ENCODE measurements around the gene RAF1.
"Not testable (repeated sequence)": the region's sequence is repeated elsewhere in the genome, so short reads cannot be mapped to it uniquely, and the experiment has no call there.

Gene RAF1

DNA sequence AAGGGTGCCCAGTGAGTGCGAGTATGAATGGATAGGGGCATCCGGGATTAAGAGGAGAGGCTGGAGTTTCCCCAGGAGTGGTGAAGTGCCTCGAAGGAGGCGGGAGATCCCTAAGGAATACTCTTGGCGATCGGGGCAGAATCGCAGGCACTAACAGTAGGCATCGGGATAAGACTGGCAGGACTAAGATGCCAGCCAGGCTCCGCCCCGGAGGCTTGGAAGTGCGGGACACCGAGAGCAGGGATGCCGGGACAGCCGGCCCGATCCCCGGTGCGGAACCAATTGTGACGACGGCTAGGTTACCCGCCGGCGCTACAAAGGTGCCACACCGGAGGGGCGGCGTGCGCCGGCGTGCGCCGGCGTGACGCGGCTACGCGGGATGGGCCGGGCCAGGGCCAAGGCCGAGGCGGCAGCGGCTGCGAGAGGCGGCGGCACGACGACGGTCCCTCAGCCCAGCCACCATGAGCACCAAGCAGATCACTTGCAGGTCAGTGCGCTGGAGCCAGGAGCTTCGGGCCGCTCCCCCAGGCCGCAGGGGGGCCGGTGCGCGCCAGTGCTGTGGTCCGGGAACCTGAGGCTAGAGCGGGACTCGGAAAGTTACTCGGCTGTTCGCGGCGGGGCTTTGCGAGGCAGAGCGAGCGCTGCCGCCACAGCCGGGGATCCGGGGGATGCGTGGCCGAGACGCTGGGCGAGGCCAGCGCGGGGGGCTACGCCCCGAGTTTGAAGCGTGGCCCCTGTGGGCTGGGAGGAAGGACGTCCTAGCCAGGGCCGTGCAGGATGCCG lies 107.0 kb downstream of the RAF1 start, which contains the start of gene MKRN2:
TSS of gene MKRN2 (plus strand) at position 398 of the 783 bp plus-strand sequence. CDS start at position 462, 64 bp downstream.
- DNase-seq = peak; percentile 60

DNA sequence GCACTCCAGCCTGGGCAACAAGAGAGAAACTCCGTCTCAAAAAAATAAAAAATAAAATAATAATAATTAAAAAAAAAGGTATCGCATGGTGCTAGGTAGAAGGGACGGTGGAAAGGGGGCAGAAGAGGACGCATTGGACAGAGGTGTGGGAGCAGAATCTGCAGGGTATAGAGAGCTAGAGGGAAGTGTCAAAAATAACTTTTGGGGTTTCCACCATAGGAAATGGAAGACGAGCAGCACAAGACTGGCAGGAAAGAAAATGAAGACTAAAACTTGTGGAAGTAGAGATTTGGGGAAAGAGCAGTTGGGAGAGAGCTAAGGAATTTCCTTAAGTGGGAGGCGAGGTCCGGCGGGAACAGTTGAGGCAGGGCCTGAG lies 107.6 kb downstream of the RAF1 start:
- DNase-seq = no peak

DNA sequence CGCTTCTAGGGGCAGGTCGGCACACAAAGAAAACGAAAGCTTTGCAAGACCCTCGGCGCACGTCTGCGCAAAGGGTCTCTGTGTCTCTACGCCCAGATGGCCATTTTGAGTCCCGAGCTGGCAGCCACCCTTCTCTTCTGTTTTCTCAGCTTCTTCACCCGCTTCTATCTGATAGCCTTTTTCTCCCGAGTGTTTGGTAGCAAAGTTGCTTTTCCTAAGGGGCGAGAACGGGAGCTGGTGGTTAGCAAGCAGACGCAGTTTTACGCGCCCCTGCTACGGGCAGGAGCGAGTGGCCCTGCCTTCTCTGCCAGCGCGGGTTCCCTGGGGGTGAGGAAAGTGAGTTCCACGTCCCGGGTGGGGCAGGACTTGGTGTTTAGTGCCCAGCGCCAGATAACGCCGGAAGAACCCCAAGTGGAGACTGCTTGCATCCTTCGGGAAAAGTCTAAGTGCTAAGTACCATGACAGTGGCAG lies 110.0 kb downstream of the RAF1 start:
- peak; percentile 41 for DNase-seq

DNA sequence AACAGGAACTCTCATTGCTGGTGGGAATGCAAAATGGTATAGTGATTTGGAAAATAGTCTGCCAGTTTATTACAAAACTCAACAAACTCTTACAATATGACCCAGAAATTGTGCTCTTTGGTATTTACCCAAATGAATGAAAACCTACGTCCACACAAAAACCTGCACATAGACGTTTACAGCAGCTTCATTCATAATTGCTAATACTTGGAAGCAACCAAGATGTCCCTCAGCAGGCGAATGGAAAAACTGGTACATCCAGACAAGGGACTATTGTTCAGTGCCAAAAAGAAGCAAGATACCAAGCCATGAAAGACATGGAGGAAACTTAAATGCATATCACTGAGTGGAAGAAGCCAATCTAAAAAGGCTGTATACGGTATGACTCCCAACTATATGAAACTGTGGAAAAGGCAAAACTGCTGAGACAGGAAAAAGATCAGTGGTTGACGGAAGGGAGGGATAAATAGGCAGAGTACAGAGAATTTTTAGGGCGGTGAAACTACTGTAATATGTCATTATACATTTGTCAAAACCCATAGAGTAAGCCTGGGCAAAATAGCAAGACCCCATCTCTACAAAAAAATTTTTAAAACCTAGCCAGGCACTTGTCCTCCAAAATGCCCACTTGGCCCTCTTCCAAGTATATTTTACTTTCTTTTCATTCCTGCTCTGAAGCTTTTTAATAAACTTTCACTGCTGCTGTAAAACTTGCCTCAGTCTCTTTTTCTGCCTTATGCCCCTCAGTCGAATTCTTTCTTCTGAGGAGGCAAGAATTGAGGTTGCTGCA lies 113.8 kb downstream of the RAF1 start:
- DNase-seq = no peak

DNA sequence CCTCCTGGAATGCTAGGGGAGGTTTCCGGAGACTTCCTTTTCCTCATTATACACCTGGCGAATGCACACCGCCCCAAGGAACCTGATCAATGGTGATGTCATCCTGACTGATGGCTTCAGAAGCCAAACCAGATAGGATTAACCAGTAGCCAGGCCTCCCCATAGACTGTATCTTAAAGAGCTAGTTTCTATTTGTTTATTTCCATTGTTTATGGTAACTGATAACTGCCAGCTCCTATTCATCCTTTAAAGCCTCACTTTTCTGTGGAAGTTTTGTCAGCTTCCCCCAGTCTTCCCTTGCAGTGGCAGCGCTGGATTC lies 118.5 kb downstream of the RAF1 start, which contains the start of gene MKRN2OS:
TSS of gene MKRN2OS (minus strand) at position 27 of the 319 bp plus-strand sequence. CDS start 35 bp downstream, outside the sequence.
- no peak for DNase-seq

DNA sequence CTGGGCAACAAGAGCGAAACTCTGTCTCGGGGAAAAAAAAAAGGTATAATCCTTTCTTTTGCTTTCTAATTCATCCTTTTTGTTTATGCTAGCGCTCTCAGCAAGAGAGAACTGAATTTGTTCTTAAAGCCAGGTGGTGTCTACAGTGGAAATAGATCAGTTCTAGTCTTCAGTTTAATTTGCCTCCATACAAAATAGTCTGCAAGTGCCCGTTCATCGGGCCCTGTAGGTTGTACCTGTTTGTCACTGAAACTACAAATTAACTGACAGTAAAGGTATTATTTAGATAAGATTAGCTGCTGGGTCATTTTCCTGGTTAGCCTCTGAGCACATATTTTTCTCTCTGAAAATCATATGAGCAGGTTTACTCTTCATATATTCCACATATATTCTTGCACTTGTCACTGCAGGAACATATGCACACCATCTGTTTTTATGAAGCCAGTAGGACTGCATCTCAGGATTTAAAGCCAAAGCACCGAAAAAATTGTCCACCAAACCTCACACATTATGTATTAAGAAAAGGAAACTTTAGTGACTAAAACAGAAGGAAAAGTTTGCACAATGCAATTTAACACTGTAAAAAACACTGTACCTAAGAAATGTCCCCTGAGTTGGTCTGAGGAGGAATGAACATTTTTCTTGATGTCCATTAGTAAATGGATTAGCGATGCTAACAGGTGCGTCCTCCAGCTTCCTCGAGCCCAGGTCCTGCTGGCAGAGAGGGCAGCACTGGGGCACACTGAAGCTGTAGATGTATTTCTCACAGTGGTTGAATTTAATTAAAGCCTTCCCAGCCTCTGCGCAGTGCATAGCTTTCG lies 119.1 kb downstream of the RAF1 start:
- DNase-seq = no peak

DNA sequence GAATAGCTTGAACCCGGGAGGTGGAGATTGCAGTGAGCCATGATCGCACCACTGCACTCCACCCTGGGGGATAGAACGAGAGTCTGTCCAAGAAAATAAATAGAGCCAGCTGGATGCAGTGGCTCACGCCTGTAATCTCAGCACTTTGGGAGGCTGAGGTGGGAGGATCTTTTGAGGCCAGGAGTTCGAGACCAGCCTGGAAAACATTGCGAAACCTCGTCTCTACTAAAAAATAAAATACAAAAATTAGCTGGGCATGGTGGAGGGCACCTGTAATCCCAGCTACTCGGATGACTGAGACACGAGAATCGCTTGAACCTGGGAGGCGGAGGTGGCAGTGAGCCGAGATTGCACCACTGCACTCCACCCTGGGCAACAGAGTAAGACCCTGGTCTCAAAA lies 120.4 kb downstream of the RAF1 start:
- not testable (repeated sequence) for DNase-seq

DNA sequence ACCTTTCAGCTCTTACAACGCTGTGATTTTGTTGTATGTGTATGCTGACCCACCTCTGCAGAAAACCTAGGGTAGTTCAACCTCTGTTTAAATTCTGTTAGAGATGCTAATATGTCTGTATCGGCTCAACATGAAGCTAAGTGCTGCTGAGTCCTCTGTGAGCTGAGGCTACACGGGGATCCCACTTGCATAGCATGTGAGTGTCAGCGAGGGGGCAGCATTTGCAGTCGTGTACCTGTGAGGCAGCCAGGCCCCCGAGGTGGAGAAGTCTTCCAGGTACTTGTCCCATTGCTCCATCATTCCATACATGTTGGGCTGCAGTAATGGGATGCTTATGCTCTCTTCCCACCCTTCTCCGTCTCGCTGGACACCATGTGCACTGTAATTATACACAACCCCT lies 122.3 kb downstream of the RAF1 start:
- DNase-seq = no peak

DNA sequence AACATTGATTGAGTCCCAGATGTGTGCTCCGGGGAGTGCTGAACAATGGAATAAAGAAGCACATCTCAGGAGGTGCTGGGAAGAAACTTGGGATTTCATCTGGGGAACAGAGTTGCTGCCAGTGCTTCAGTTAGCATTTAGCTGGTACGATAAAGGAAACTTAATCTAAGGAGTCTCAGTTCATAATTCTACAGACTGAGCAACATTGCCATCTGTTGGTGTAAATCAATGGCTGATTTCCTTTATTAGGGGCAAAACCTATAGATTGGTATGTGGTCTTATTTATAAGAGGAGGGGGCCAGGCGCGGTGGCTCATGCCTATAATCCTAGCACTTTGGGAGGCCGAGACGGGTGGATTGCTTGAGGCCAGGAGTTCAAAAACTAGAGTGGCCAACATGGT lies 127.5 kb downstream of the RAF1 start:
- DNase-seq = no peak

Data from NCI-H1105 treated with DMSO at 0.1 percent for 48 hours (cell line).